ENCODE data around the gene MACROD1.

DNA sequence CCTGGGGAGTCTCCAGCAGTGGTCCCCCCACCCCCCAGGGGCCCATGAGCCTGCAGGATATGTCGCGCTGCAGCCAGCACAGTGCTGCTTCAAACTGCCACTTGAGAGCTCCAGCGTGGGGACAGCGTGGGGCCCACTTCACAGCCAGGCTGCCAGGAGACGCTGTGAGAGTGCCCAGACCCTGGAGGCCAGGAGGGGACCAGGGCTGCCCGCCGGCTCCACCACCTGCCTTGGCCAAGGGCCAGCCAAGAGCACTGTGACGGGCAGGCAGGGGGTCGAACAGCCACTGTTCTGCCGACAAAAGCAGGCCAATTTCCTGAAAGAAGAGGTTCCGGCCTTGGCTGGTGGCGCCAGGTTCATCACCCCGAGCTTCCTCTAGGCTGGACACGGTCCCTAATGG, 70.0 kb downstream of the MACROD1 start:
- TF ChIP-seq CTCF (IDR thresholded peaks at IDR 0.05) (no peak), POLR2A (IDR thresholded peaks at IDR 0.05) (no peak)

All from adrenal gland (tissue), 5 donors.